NB4 (cell line): Measurements from ENCODE around the gene TNFSF15.

Experiments
- MYC ChIP-seq: IDR thresholded peaks from 2 replicates; pipeline ENCODE4 v1.6.1; 2011; ENCODE audit warnings: low read depth, low read length
- POLR2A ChIP-seq: IDR thresholded peaks from 2 replicates; pipeline ENCODE4 v1.6.1; 2011; ENCODE audit warnings: mild to moderate bottlenecking; ENCODE audit not compliant: insufficient read length; ENCODE audit errors: extremely low read depth
- TF ChIP-seq, protein P1 (sequence below): IDR thresholded peaks from one replicate; pipeline ENCODE4 v1.5.1; 2012; ENCODE audit warnings: low read depth, low read length

DNA sequence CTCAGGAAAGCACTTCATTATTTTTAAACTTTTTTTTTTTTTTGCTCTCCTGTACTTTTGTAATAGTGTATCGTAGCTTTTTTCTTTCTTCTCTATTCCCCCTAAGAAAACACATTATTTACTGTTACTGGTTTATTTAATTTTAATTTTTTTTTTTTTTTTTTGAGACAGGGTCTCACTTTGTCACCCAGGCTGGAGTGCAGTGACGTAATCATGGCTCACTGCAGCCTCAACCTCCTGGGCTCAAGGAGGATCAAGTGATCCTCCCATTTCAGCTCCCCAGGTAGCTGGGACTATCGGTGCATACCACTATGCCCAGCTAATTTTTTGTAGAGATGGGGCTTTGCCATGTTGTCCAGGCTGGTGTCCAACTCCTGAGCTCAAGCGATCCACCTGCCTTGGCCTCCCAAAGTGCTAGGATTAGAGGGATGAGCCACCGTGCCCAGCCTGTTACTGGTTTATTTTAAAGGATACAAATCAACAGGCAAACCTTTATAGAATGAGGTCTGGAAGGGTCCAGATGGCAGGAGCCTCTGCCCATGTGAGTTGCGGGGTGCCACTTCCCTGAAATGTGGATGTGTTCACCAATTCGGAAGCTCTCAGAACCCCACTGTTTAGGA is 49.0 kb upstream of the TNFSF15 start:
- TF ChIP-seq, protein P1, sequence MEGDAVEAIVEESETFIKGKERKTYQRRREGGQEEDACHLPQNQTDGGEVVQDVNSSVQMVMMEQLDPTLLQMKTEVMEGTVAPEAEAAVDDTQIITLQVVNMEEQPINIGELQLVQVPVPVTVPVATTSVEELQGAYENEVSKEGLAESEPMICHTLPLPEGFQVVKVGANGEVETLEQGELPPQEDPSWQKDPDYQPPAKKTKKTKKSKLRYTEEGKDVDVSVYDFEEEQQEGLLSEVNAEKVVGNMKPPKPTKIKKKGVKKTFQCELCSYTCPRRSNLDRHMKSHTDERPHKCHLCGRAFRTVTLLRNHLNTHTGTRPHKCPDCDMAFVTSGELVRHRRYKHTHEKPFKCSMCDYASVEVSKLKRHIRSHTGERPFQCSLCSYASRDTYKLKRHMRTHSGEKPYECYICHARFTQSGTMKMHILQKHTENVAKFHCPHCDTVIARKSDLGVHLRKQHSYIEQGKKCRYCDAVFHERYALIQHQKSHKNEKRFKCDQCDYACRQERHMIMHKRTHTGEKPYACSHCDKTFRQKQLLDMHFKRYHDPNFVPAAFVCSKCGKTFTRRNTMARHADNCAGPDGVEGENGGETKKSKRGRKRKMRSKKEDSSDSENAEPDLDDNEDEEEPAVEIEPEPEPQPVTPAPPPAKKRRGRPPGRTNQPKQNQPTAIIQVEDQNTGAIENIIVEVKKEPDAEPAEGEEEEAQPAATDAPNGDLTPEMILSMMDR = no peak
- TF ChIP-seq POLR2A (no peak), MYC (no peak)
